ENCODE results near the gene ABL1.
A peak's percentile ranks its signal among the peaks of the same experiment; 100 is the strongest.

ABL1 gene

DNA sequence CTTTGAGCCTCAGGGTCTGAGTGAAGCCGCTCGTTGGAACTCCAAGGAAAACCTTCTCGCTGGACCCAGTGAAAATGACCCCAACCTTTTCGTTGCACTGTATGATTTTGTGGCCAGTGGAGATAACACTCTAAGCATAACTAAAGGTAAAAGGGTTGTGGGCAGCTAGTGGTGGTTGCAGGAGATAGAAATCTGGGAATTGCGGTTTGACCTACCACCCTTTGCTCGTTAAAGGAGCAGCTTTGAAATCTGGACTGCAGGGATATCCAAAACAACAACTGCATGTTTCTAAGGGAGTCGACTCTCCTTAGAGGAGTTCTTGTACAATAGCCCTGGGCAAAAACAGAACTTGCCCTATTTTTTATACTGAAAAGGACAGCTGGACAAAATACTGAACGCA is 19.0 kb downstream of the ABL1 start:
- DNase-seq = no peak

- DNase-seq = no peak
These were observed 19.8 kb downstream of the ABL1 start for GRCh38 chr9:130854835-130855234.

GRCh38 chr9:130856474-130856873 is 21.4 kb downstream of the ABL1 start:
- DNase-seq = no peak

DNA sequence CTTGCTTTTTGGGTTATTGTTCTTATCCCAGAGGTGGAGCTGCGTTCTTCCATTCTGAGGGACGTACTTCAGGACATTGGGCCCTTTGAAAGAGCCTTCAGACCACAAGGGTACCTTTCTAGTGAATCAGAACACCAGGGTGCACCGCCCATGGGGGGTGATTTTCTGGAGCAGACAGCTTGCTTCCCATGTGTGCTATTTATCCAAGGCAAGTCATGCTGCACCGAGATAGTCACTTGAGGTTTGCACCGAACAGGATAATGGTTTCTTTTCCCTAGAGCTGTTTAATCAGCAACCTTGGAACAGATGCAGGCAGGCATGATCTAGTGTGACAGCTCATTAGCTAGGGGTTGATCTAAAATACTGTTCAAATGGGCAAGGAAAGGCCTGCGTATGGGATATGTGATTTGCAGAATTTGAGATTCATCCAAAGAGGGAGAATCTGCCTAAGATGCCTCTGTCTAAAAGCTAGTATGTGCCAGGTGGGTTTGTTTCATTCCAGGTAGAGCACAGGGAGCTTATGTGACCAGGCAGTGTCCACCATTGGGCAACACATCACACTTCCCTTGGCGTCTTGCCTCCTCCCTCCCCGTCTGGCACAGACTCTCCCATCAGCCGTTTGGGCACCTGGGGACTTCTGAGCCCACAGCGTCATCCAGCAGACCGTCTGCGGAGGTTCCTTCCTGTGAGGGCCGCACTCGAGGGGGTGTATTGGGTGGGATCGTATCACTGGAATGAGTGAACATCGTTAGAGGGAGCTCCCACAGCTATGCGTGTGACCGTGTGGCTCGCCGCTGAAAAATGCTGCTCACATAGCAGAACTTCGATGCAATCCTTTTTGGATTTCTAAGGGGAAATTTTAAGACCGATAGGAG is 23.0 kb downstream of the ABL1 start:
- DNase-seq = no peak

- no peak for DNase-seq
These were observed 24.0 kb downstream of the ABL1 start for GRCh38 chr9:130858739-130859705.

DNA sequence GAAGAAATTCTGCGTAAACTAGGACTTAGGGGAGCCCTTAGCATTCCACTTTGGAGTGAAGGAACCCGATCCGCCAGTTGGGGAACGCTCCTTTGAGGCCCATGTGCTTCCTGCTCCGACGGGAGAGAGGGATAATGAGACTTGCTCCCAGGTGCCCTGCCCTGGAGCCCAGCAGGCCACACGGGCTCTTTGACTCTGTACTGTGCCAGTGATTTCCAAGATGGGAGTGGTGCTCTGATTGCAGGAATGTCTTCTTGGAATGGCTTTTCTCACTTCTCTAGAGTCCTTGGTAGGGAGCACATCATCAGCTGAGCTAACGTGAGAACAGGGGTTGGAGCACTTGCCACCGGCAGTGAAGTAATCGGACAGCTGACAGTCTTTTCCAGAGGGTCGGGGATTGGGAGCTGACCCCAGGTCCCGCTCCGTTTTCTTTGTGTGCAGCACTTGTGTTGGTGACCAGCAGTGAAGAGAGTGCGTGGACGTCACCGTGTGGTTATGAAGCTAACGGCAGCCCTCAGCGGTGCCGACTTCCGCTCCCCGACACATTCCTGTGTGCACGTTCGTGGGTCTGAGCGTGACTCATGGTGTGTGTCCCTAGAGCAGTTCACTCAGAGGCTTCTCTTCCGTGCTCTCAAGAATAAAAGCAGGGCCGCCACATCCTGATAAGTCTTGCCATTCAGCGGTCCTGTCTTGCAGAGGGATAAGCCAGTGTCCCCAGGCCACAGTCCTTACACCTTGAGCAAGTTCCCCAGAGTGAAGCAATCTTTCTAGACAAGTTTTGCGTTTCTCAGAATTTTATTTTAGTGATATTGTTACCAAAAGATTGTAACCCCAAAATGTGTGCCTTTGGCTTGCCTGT is 25.6 kb downstream of the ABL1 start:
- DNase-seq = no peak

- no peak for DNase-seq
These were observed 26.5 kb downstream of the ABL1 start for GRCh38 chr9:130861372-130862180.

DNA sequence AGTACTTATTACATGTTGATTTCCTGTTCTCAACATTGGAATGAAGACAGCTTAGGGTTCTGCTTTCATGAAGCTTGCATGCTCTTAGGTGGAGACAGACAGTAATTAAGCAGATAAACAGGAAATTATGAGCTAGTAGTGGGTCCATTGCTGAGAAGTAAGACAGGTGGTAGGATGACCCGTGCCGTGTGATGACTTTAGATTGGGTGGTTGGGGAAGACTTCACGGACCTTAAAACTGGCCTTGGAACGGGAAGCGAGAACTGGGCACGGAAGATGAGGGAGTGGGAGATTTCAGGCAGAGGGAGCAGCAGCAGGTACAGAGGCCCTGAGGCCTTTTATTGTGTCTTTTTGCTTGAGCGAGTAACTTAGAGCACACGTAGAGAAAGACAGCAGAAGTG is 27.2 kb downstream of the ABL1 start:
- DNase-seq = no peak

DNA sequence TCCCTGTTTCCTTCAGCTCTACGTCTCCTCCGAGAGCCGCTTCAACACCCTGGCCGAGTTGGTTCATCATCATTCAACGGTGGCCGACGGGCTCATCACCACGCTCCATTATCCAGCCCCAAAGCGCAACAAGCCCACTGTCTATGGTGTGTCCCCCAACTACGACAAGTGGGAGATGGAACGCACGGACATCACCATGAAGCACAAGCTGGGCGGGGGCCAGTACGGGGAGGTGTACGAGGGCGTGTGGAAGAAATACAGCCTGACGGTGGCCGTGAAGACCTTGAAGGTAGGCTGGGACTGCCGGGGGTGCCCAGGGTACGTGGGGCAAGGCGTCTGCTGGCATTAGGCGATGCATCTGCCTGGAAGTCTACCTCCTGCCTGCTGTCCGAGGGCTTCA is 27.7 kb downstream of the ABL1 start:
- DNase-seq = no peak

DNA sequence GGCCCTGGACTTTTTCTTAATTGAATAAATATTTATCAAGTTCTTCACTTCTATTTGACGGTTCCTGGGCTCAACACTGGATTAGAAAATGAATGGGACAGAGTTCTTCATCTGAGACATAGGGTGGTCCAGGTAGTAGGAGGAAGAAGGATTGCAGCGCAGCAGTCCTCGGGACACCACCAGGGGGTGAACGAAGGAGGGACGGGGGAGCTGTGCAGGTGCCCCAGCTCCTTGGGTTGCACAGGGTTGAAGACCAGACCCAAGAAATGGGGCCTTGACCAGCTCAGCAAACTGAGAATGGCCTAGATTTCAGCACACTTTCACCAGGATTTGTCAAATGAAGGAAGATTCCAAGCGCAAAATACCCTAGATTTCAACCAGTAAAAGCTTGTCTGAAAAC is 29.5 kb downstream of the ABL1 start:
- DNase-seq = no peak

DNA sequence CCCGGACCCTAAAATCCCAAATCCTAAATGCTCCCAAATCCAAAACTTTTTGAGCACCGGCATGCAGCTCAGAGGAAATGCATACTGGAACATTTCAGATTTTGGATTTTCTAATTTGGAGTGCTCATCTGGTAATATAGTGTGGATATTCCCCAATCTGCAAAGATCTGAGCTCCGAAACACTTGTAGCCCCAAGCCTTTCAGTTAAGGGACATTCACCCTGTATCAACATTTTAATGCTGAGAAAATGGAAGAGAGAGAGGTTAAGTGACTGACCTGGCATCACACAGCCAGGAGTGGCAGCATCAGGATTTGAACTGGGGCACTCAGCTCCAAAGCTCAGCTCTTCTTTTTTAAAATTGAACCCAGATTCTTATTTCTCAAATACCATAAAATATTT is 30.9 kb downstream of the ABL1 start:
- DNase-seq = no peak

DNA sequence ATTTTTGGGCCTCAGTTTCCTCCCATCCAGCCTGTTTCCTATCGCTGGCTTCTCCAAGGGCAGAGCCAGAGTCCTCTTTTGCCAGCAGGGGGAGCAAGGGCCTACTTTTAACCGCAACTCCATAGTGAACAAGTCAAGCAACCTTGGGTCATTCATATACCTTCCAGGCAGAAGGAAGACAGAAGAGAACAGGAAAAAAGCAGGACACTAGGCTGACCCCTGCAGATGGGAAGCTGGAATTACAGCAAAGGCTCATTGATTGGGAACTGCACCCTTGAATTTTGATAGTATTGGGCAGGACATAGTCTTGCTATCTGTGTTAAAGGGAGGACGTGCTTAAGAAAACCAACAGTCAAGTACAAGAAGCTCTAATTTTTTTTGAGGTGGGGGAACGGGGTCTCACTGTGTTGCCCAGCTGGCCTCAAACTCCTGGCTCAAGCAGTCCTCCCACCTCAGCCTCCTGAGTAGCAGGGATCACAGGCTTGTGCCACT is 31.5 kb downstream of the ABL1 start:
- DNase-seq = peak; percentile 59

- no peak for DNase-seq
These were observed 32.5 kb downstream of the ABL1 start for GRCh38 chr9:130867556-130867955.

DNA sequence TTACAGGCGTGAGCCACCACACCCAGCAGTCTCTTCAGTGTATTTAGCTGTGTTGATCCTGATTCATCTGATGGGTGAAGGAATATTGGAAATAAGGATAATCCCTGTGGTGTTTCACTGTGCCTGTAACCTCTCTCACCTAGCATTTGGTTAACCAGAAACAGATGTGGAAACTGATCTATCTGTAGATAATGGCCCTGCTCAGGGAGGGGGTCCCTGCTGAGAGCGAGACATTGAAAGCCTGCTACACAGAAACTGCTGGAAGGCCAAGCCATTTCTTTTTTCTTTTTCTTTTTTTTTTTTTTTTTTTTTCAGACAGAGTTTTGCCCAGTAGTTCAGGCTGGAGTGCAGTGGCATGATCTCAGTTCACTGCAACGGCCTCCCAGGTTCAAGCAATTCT is 33.2 kb downstream of the ABL1 start:
- DNase-seq = no peak

DNA sequence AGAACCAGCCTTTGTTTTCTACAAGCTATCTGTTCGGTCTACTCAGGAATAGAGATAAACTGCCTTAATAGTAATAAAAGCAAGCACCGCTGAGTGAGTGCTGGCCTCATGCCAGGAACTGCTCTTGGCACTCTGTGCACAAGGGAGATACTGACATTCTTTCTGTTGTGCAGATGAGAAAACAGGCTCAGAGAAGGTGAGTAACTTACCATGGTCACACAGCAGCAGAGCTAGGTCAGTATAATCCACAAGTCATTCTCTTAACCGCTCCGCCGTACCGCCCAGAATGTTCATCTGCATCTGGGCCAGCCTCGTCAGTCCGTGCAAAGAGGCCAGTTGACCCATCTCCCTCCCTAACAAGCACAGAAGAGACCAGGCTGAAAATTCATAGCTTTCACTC is 34.2 kb downstream of the ABL1 start:
- no peak for DNase-seq

GRCh38 chr9:130870491-130871381 is 35.7 kb downstream of the ABL1 start:
- DNase-seq = no peak

DNA sequence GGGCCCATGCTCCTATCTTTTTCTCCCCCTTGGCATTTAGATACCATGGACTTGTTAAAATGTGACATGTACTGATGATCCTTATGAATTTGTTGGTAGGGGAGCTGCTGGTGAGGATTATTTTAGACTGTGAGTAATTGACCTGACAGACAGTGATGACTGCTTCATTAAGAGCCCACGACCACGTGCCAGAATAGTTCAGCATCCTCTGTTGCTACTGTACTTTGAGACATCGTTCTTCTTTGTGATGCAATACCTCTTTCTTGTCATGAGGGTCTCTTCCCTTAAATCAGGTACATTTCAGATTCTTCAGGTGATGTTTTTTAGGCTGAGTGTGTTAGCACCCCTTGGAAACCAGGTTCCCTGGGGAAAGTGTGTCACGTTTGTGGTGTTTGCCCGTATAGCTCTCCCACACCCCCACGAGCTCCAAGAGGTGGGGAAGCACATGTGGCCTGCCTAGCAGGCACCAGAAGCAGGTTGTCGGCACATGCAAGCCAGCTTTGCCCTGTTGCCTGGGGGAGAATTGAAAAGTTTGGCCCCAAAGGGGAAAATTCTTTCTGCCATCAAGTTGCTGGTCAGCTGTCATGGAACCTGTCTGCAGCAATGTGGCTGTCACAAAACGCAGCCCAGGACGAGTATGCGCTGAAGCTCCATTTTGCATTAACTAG is 36.5 kb downstream of the ABL1 start:
- DNase-seq = no peak

- no peak for DNase-seq
These were observed 37.0 kb downstream of the ABL1 start for GRCh38 chr9:130872093-130872492.

GRCh38 chr9:130872508-130872907 is 37.5 kb downstream of the ABL1 start:
- no peak for DNase-seq

GRCh38 chr9:130872912-130873503 is 38.0 kb downstream of the ABL1 start:
- DNase-seq = no peak
